H1 (cell line): ENCODE results near the gene CBFA2T2. TPM values are rescaled to one million over a fixed set of nuclear protein-coding genes. Genes with fewer than 3 reads are reported as not detected.

ENCODE experiments used
- CTCF ChIA-PET: fragments of 300-600 bp; sonication (Branson Sonifier 250); formaldehyde crosslinking; loops from one replicate; lab custom pipeline; 2021; ENCODE audit not compliant: partially characterized antibody; lab: Charles Lee
- POLR2A ChIA-PET: fragments of 300-600 bp; sonication (Branson Sonifier 250); formaldehyde crosslinking; loops from one replicate; lab custom pipeline; 2021; ENCODE audit warnings: inconsistent platforms; ENCODE audit not compliant: partially characterized antibody; lab: Charles Lee
- DNase-seq, 2 experiments: peaks; one replicate each; pipeline versions ENCODE4 v3.0.0 to v3.0.0-alpha.2; 2010 to 2022; ENCODE audit warnings: low spot score in 2 of 2, low read depth in 1 of 2, mixed read lengths in 1 of 2
- FAIRE-seq: peaks from 2 replicates; lab custom pipeline; 2011; peaks lifted over from hg19 to GRCh38; lab: Jason Lieb, UNC
- H2AFZ ChIP-seq: 2 replicates; pipeline ENCODE4 v1.8.1; 2012; ENCODE audit warnings: low read length, inconsistent platforms
- H2AK5ac ChIP-seq: 2 replicates; pipeline ENCODE4 v1.6.1; 2013; ENCODE audit warnings: low read depth, low read length
- H2BK120ac ChIP-seq: replicated peaks from 2 replicates; pipeline ENCODE3; 2013; ENCODE audit warnings: low read depth, low read length, inconsistent platforms
- H2BK12ac ChIP-seq: 2 replicates; pipeline ENCODE4 v1.6.1; 2013; ENCODE audit warnings: low read depth, low read length
- H2BK15ac ChIP-seq: 2 replicates; pipeline ENCODE4 v1.6.1; 2013; ENCODE audit warnings: low read length
- H2BK20ac ChIP-seq: 2 replicates; pipeline ENCODE4 v1.6.1; 2013; ENCODE audit warnings: low read length
- H2BK5ac ChIP-seq: 2 replicates; pipeline ENCODE4 v1.6.1; 2013; ENCODE audit warnings: low read depth, low read length
- H3K14ac ChIP-seq: 2 replicates; pipeline ENCODE4 v1.6.1; 2013; ENCODE audit warnings: inconsistent platforms; ENCODE audit not compliant: insufficient read length
- H3K18ac ChIP-seq: 2 replicates; pipeline ENCODE4 v1.6.1; 2013; ENCODE audit warnings: low read length; ENCODE audit errors: extremely low read depth
- H3K23ac ChIP-seq: 2 replicates; pipeline ENCODE4 v1.6.1; 2013; ENCODE audit warnings: inconsistent platforms; ENCODE audit not compliant: insufficient read length
- H3K23me2 ChIP-seq: 2 replicates; pipeline ENCODE4 v1.6.1; 2013; ENCODE audit warnings: low read depth, low read length
- H3K27ac ChIP-seq: 2 replicates; pipeline ENCODE4 v1.6.1; 2011; ENCODE audit warnings: low read depth, low read length, inconsistent platforms
- H3K27me3 ChIP-seq, 4 experiments: replicated peaks in 1 of 4; 1 replicate in 1 of 4; 2 replicates in 3 of 4; pipeline versions ENCODE4 v1.6.1 to v1.8.1; 2011 to 2013; ENCODE audit warnings: low read length in 3 of 4, mild to moderate bottlenecking in 3 of 4, inconsistent platforms in 2 of 4, mixed read lengths in 2 of 4, moderate library complexity in 1 of 4; ENCODE audit not compliant: control insufficient read depth in 3 of 4, insufficient read depth in 3 of 4; ENCODE audit errors: extremely low read depth in 1 of 4
- H3K36me3 ChIP-seq, 4 experiments: 2 replicates each; pipeline versions ENCODE4 v1.6.1 to v1.8.1; 2011 to 2013; ENCODE audit warnings: mild to moderate bottlenecking in 4 of 4, low read length in 3 of 4, moderate library complexity in 2 of 4, control low read depth in 1 of 4, inconsistent platforms in 1 of 4; ENCODE audit not compliant: insufficient read depth in 4 of 4, control insufficient read depth in 2 of 4
- H3K4ac ChIP-seq: replicated peaks from 2 replicates; pipeline ENCODE3; 2013; ENCODE audit warnings: low read length, low read depth, mixed read lengths, inconsistent platforms; ENCODE audit not compliant: insufficient read length
- H3K4me1 ChIP-seq, 4 experiments: replicated peaks in 1 of 4; 1 replicate in 1 of 4; 2 replicates in 3 of 4; pipeline versions ENCODE4 v1.6.1 to v1.8.1; 2011 to 2013; ENCODE audit warnings: low read length in 3 of 4, inconsistent platforms in 2 of 4, mixed read lengths in 1 of 4; ENCODE audit not compliant: insufficient read depth in 4 of 4, control insufficient read depth in 3 of 4
- H3K4me2 ChIP-seq, 2 experiments: 2 replicates each; pipeline versions ENCODE4 v1.6.1 to v1.8.1; 2011 to 2013; ENCODE audit warnings: low read depth in 2 of 2, low read length in 2 of 2, control low read depth in 1 of 2, inconsistent platforms in 1 of 2, mild to moderate bottlenecking in 1 of 2; ENCODE audit not compliant: insufficient read depth in 1 of 2
- H3K4me3 ChIP-seq, 4 experiments: fragments of 200-600, 300-600 bp in 1 of 4; sonication (generic), shearing (Covaris generic), sonication (Bioruptor Twin) in 1 of 4; 2 replicates each; pipeline versions ENCODE4 v1.5.1 to v1.8.1; 2011 to 2016; ENCODE audit warnings: low read length in 4 of 4, low read depth in 3 of 4, control low read depth in 2 of 4, inconsistent platforms in 2 of 4, mild to moderate bottlenecking in 2 of 4, mixed read lengths in 1 of 4, moderate library complexity in 1 of 4; ENCODE audit not compliant: insufficient read depth in 2 of 4; ENCODE audit errors: extremely low read depth in 1 of 4
- H3K56ac ChIP-seq: replicated peaks from 2 replicates; pipeline ENCODE3; 2013; ENCODE audit warnings: low read depth, mild to moderate bottlenecking, mixed read lengths, low read length, inconsistent platforms; ENCODE audit not compliant: insufficient read length
- H3K79me1 ChIP-seq: 2 replicates; pipeline ENCODE4 v1.6.1; 2013; ENCODE audit warnings: low read depth, low read length, control low read depth
- H3K79me2 ChIP-seq, 2 experiments: 2 replicates each; pipeline versions ENCODE4 v1.6.1 to v1.8.1; 2012 to 2013; ENCODE audit warnings: low read length in 2 of 2, mild to moderate bottlenecking in 2 of 2, inconsistent platforms in 1 of 2; ENCODE audit not compliant: insufficient read depth in 2 of 2, control insufficient read depth in 1 of 2
- H3K9ac ChIP-seq, 4 experiments: replicated peaks in 1 of 4; 1 replicate in 1 of 4; 2 replicates in 3 of 4; pipeline versions ENCODE4 v1.6.1 to v1.8.1; 2011 to 2013; ENCODE audit warnings: low read depth in 3 of 4, low read length in 3 of 4, control low read depth in 2 of 4, mild to moderate bottlenecking in 2 of 4, moderate library complexity in 2 of 4, inconsistent platforms in 1 of 4; ENCODE audit errors: extremely low read depth in 1 of 4
- H3K9me3 ChIP-seq, 2 experiments: 2 replicates each; pipeline versions ENCODE4 v1.6.1 to v1.8.1; 2012 to 2013; ENCODE audit warnings: mild to moderate bottlenecking in 2 of 2, moderate library complexity in 2 of 2, control low read depth in 1 of 2, inconsistent platforms in 1 of 2, low read depth in 1 of 2, low read length in 1 of 2, mixed read lengths in 1 of 2; ENCODE audit not compliant: insufficient read depth in 2 of 2
- H4K20me1 ChIP-seq, 2 experiments: replicated peaks in 1 of 2; 2 replicates each; pipeline versions ENCODE3 to v1.8.1; 2011 to 2013; ENCODE audit warnings: inconsistent platforms in 2 of 2, low read length in 2 of 2, mild to moderate bottlenecking in 1 of 2; ENCODE audit not compliant: insufficient read depth in 2 of 2, control insufficient read depth in 1 of 2
- H4K5ac ChIP-seq: 2 replicates; pipeline ENCODE4 v1.6.1; 2013; ENCODE audit warnings: low read length, low read depth, mixed read lengths, inconsistent platforms; ENCODE audit not compliant: insufficient read length
- H4K8ac ChIP-seq: 2 replicates; pipeline ENCODE4 v1.8.0; 2013; ENCODE audit warnings: mild to moderate bottlenecking, moderate library complexity, low read length, inconsistent platforms; ENCODE audit not compliant: insufficient read depth; ENCODE audit errors: extremely low read depth
- H4K91ac ChIP-seq: replicated peaks from 2 replicates; pipeline ENCODE3; 2013; ENCODE audit warnings: low read length, mixed read lengths, inconsistent platforms; ENCODE audit not compliant: insufficient read length
- ASH2L ChIP-seq: fragments of 200-600, 300-600 bp; sonication (generic); IDR thresholded peaks from one replicate; pipeline ENCODE4 v1.7.1; 2017; ENCODE audit warnings: low read length
- JUN ChIP-seq: IDR thresholded peaks from 2 replicates; pipeline ENCODE4 v1.6.1; 2011; ENCODE audit warnings: low read depth, mild to moderate bottlenecking, improper control_type of control experiment, low read length
- MAFK ChIP-seq: IDR thresholded peaks from 2 replicates; pipeline ENCODE4 v1.6.1; 2012; ENCODE audit warnings: low read depth, mild to moderate bottlenecking, improper control_type of control experiment, low read length
- RNF2 ChIP-seq: fragments of 200-900, 300-1000 bp; sonication (generic); IDR thresholded peaks from 2 replicates; pipeline ENCODE4 v1.7.1; 2016; ENCODE audit warnings: borderline replicate concordance, low read depth, mild to moderate bottlenecking, antibody characterized with exemption, low read length; ENCODE audit not compliant: poor library complexity, severe bottlenecking; ENCODE audit errors: missing control alignments
- TBP ChIP-seq: IDR thresholded peaks from 2 replicates; pipeline ENCODE4 v1.6.1; 2011; ENCODE audit warnings: low read depth, low read length, improper control_type of control experiment
- TEAD4 ChIP-seq: IDR thresholded peaks from 2 replicates; pipeline ENCODE4 v1.6.1; 2012; ENCODE audit warnings: low read depth, low read length, inconsistent platforms, mixed read lengths
- WGBS, 2 experiments: shearing (Covaris generic) in 1 of 2; methylation state at CpG; one replicate each; pipeline versions ENCODE4 v1.1.6 to v1.1.7; 2013 to 2015; ENCODE audit warnings: low lambda C conversion rate in 2 of 2, mixed read lengths in 2 of 2, inconsistent platforms in 1 of 2, low coverage in 1 of 2, missing lambda C conversion rate in 1 of 2; ENCODE audit not compliant: insufficient replicate concordance in 2 of 2, insufficient coverage in 1 of 2, insufficient read length in 1 of 2; ENCODE audit errors: extremely low coverage in 1 of 2, missing lambda C conversion rate in 1 of 2; 5-methylcytosine and 5-hydroxymethylcytosine counted together
- polyA plus RNA-seq, 7 experiments: library from polyadenylated mRNA; depleted of rRNA in 3 of 7; stranded (reverse) in 5 of 7; unstranded in 2 of 7; fragments of >200 nt in 5 of 7; fragments of 200-250 nt in 2 of 7; gene quantifications; 1 replicate in 5 of 7; 2 replicates in 1 of 7; 4 replicates in 1 of 7; pipeline versions ENCODE4 v1.2.1 to v1.2.3, GENCODE V29; 2011 to 2013; ENCODE audit warnings: missing spikeins in 2 of 7, mixed read lengths in 2 of 7
- total RNA-seq: library from RNA; stranded (reverse); fragmentation: NEBNext Ultra II Directional; extraction: Animal tissue kit (Norgen Biotek cat#: 25700); gene quantifications from 2 replicates; pipeline ENCODE4 v1.2.1, GENCODE V29; 2021

CBFA2T2 gene
- total and polyA plus RNA-seq, 2 of the 8 experiments (the other 6 are each of a cell fraction or from before 2014, with no cell fraction given), result 11.6 to 12.9 TPM

- Histone ChIP-seq H2BK15ac (no peak overlapping the region; the same call in 1 of the 2 replicates), H3K23ac (no peak overlapping the region), H3K18ac (peak overlapping the region; percentile 55; the same call in 1 of the 2 replicates), H2BK5ac (peak overlapping the region; percentile 73; the same call in 1 of the 2 replicates), H3K79me1 (no peaks in the 10 kb centered on the region; the same call in 1 of the 2 replicates), H3K4me2 (peak overlapping the region in 1 of 2 experiments; percentile 67; a peak in 1 of 4 replicates), H2BK20ac (no peak overlapping the region), H3K9me3 (peaks cover 0 to 5% of the 10 kb centered on the region in 2 experiments; a peak in 1 of 4 replicates), H3K4ac (peak overlapping the region; percentile 65), H3K9ac (no peak overlapping the region), H3K4me3 (no peak overlapping the region), H2BK120ac (no peak overlapping the region), H4K8ac (peak overlapping the region; percentile 12; the same call in 1 of the 2 replicates), H3K56ac (no peak overlapping the region), H2AFZ (no peak overlapping the region), H3K27ac (no peak overlapping the region), H3K23me2 (peaks cover 25% of the 10 kb centered on the region; the same call in 1 of the 2 replicates), H4K20me1 (peaks cover 0 to 15% of the 10 kb centered on the region in 2 experiments), H3K4me1 (peaks cover 0 to 18% (median 11%) of the 10 kb centered on the region in 4 experiments; a peak in 4 of 7 replicates), H2AK5ac (peak overlapping the region; percentile 17; the same call in 1 of the 2 replicates)
- ChIA-PET CTCF (interaction anchor here (0.7 to 3.9 kb wide), 10 partner anchors 9 to 207 kb away, joined by 3 to 22 read pairs (median 4); partner anchors contain the start of gene NECAB3), POLR2A (interaction anchor here (0.6 to 17.9 kb wide), 9 partner anchors 10 to 205 kb away, joined by 3 to 245 read pairs (median 3); partner anchors contain the start of genes NECAB3 and ZNF341)
- WGBS, 2 experiments, result 88% methylated on average over 2 of the region's 2 CpGs; no CpG with 5 or more reads in 1 of the 2 experiments
- no peak for DNase-seq
- TF ChIP-seq JUN (no peak), TEAD4 (no peak), RNF2 (no peak), ASH2L (no peak), MAFK (no peak), TBP (no peak)
- TF ChIP-seq, all 59 proteins: peak for 0
- Histone ChIP-seq H4K91ac (peak overlapping the region; percentile 75), H3K27me3 (peaks cover 0 to 10% (median 3%) of the 10 kb centered on the region in 4 experiments; a peak in 3 of 7 replicates), H3K36me3 (peaks cover 2 to 11% (median 6%) of the 10 kb centered on the region in 4 experiments; a peak in 2 of 8 replicates), H3K79me2 (no peaks in the 10 kb centered on the region), H2BK12ac (peak overlapping the region; percentile 84; the same call in 1 of the 2 replicates), H4K5ac (no peak overlapping the region), H3K14ac (no peak overlapping the region)
- FAIRE-seq, result no peak
These were observed 174.9 kb downstream of the CBFA2T2 start for GRCh38 chr20:33664762-33665144.
